ENCODE data around the gene SRRM1. TPM values are rescaled to one million over a fixed set of nuclear protein-coding genes. Genes with fewer than 3 reads are reported as not detected.

The SRRM1 gene
- total and polyA plus RNA-seq, 9 of the 15 experiments (the other 6 are each of a cell fraction or from before 2014, with no cell fraction given), result 54.5 to 268 (median 115) TPM

DNA sequence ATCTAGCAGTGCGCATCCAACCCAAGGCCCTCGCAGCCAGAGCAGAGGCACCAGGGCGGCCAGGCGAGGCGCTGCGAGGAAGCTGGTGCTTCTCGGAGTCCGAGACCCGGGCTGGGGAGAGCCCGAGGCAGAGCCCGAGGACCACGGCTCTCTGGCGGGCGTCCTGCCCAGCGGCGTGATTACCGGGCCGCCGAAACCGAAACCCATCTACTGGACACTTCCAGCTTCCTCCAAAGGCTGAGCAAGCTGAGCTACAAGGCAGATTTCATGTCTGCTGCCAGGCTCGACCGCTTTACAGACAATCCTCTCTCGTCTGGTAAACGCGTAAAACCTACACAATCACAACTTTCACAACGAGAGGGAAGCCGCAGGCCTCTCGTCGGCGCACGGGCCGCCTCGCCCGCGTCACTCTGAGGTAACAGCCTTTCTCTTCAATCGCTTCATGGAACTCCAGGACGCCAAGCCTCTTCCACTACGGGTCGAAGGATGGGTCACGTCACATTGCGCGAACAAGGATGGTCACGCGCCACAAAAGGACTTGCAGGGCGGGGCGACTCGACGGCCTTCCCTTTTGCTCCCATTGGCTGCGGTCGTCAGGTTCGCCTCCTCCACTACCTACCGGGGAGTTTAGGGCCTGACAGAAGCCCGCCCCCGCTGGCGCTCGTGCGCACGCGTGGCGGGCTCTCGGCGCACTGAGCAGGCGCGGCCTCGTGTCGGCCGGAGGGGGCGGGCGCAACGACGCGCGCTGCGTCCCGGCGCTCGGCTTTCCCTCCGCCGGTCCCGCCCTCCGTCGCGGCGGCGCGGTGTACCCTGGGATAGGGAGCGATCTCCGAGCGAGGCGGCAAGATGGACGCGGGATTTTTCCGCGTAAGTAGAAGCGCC lies at the start of gene SRRM1 (continued):
- TF ChIP-seq TBP (optimal IDR thresholded peaks at IDR 0.05; ENCODE audit: low read depth, low read length) (peak; percentile 94), ZNF174 (CRISPR knock-in tag; IDR thresholded peaks at IDR 0.05) (no peak), CREM (IDR thresholded peaks at IDR 0.05; ENCODE audit: low read depth) (peak; percentile 94), ZFX (CRISPR knock-in tag; IDR thresholded peaks at IDR 0.05) (peak; percentile 66), BRCA1 (IDR thresholded peaks at IDR 0.05) (no peak), BRCA1 (CRISPR knock-in tag; IDR thresholded peaks at IDR 0.05) (no peak), ILK (tag; IDR thresholded peaks at IDR 0.05; ENCODE audit: borderline replicate concordance, low read depth) (no peak), MBD2 (IDR thresholded peaks at IDR 0.05; ENCODE audit: borderline replicate concordance, low read depth) (peak; percentile 70; the same call in 1 of the 2 replicates), GATAD2B (IDR thresholded peaks at IDR 0.05; ENCODE audit: borderline replicate concordance) (peak; percentile 82), ILF3 (IDR thresholded peaks at IDR 0.05; ENCODE audit: borderline replicate concordance) (no peak), ZNF695 (CRISPR knock-in tag; IDR thresholded peaks at IDR 0.05) (no peak), MCM7 (IDR thresholded peaks at IDR 0.05) (no peak), RBM25 (IDR thresholded peaks at IDR 0.05; ENCODE audit: low read depth, low read length, severe bottlenecking) (peak; percentile 48), ZNF324 (CRISPR knock-in tag; IDR thresholded peaks at IDR 0.05) (no peak), CSDE1 (IDR thresholded peaks at IDR 0.05) (peak in 1 of 2 experiments; percentile 64; a peak in 1 of 4 replicates), ZFP36 (IDR thresholded peaks at IDR 0.05; ENCODE audit: low read depth, low read length, partially characterized antibody) (peak; percentile 40), ZKSCAN1 (IDR thresholded peaks at IDR 0.05; ENCODE audit: low read depth, low read length) (0 out of 2 replicates have a peak, but pooled peaks have one; percentile 47), NELFE (IDR thresholded peaks at IDR 0.05; ENCODE audit: insufficient read depth, insufficient read length) (no peak), RFX1 (IDR thresholded peaks at IDR 0.05) (no peak), HNRNPLL (IDR thresholded peaks at IDR 0.05; ENCODE audit: low read depth, low read length, poor library complexity, severe bottlenecking) (peak; percentile 48), RBM22 (IDR thresholded peaks at IDR 0.05; ENCODE audit: low read depth, low read length, poor library complexity, severe bottlenecking) (no peak), SPI1 (IDR thresholded peaks at IDR 0.05; ENCODE audit: borderline replicate concordance, low read depth, low read length) (peak; percentile 31; the same call in 1 of the 2 replicates), TCF3 (CRISPR knock-in tag; IDR thresholded peaks at IDR 0.05) (no peak), CCAR2 (IDR thresholded peaks at IDR 0.05; ENCODE audit: low read depth, low read length) (no peak)
- TF ChIP-seq, protein P1, sequence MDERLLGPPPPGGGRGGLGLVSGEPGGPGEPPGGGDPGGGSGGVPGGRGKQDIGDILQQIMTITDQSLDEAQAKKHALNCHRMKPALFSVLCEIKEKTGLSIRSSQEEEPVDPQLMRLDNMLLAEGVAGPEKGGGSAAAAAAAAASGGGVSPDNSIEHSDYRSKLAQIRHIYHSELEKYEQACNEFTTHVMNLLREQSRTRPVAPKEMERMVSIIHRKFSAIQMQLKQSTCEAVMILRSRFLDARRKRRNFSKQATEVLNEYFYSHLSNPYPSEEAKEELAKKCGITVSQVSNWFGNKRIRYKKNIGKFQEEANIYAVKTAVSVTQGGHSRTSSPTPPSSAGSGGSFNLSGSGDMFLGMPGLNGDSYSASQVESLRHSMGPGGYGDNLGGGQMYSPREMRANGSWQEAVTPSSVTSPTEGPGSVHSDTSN (CRISPR knock-in tag; IDR thresholded peaks at IDR 0.05; ENCODE audit: low read depth), result no peak
- TF ChIP-seq, protein P1 (tag; conservative IDR thresholded peaks at IDR 0.05; ENCODE audit: low read depth), result no peak
- TF ChIP-seq, protein P2, sequence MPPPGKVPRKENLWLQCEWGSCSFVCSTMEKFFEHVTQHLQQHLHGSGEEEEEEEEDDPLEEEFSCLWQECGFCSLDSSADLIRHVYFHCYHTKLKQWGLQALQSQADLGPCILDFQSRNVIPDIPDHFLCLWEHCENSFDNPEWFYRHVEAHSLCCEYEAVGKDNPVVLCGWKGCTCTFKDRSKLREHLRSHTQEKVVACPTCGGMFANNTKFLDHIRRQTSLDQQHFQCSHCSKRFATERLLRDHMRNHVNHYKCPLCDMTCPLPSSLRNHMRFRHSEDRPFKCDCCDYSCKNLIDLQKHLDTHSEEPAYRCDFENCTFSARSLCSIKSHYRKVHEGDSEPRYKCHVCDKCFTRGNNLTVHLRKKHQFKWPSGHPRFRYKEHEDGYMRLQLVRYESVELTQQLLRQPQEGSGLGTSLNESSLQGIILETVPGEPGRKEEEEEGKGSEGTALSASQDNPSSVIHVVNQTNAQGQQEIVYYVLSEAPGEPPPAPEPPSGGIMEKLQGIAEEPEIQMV (tag; conservative IDR thresholded peaks at IDR 0.05; ENCODE audit: low read depth), result no peak
